ENCODE data around the gene AAGAB. TPM values are rescaled to one million over a fixed set of nuclear protein-coding genes. Genes with fewer than 3 reads are reported as not detected.
A peak's percentile ranks its signal among the peaks of the same experiment; 100 is the strongest.

Gene AAGAB
- total and polyA plus RNA-seq, 9 donors, result 7.8 to 37.1 (median 22.8) TPM

GRCh38 chr15:67196222-67196621 lies 58.2 kb downstream of the AAGAB start:
- no peak overlapping the region for H3K4me3 ChIP-seq
- TF ChIP-seq POLR2A (IDR thresholded peaks at IDR 0.05) (no peak), CTCF (IDR thresholded peaks at IDR 0.05) (no peak), EP300 (IDR thresholded peaks at IDR 0.05) (no peak)
- H3K36me3 ChIP-seq, result no peaks in the 10 kb centered on the region
- DNase-seq, result no peak
- intact Hi-C loops (cut with DNase I), result no loop called here
- no peak overlapping the region for H3K27ac ChIP-seq
- no peaks in the 10 kb centered on the region for H3K9me3 ChIP-seq
- H3K27me3 ChIP-seq, result no peaks in the 10 kb centered on the region
- peaks cover 22% of the 10 kb centered on the region for H3K4me1 ChIP-seq (ENCODE audit: insufficient read depth)
- 86 to 89% (median 87%) methylated on average over 6 of the region's 6 CpGs for WGBS, 3 donors

- WGBS, 3 donors, result 93 to 99% (median 95%) methylated on average over 3 of the region's 3 CpGs
- peaks cover 21% of the 10 kb centered on the region for H3K4me1 ChIP-seq (ENCODE audit: insufficient read depth)
Measured at GRCh38 chr15:67195305-67195704, 59.2 kb downstream of the AAGAB start.

GRCh38 chr15:67194171-67195114 lies 60.0 kb downstream of the AAGAB start:
- peak overlapping the region; percentile 31 to 36 for H3K27ac ChIP-seq
- 41 to 50% (median 47%) methylated on average over 9 of the region's 9 CpGs for WGBS, 3 donors
- peak; percentile 60 to 77 (median 67) for DNase-seq
- H3K9me3 ChIP-seq, result no peaks in the 10 kb centered on the region
- H3K27me3 ChIP-seq, result no peaks in the 10 kb centered on the region
- peaks cover 22% of the 10 kb centered on the region for H3K4me1 ChIP-seq (ENCODE audit: insufficient read depth)
- intact Hi-C loops (cut with DNase I), result no loop called here
- H3K4me3 ChIP-seq, result no peak overlapping the region
- H3K36me3 ChIP-seq, result no peaks in the 10 kb centered on the region
- TF ChIP-seq POLR2A (IDR thresholded peaks at IDR 0.05) (no peak), EP300 (IDR thresholded peaks at IDR 0.05) (no peak), CTCF (IDR thresholded peaks at IDR 0.05) (no peak)

More at GRCh38 chr15:67195305-67195704, 59.2 kb downstream of the AAGAB start:
- intact Hi-C loops (cut with DNase I), result no loop called here
- no peaks in the 10 kb centered on the region for H3K27me3 ChIP-seq
- H3K9me3 ChIP-seq, result no peaks in the 10 kb centered on the region
- no peak overlapping the region for H3K4me3 ChIP-seq
- TF ChIP-seq EP300 (IDR thresholded peaks at IDR 0.05) (no peak), CTCF (IDR thresholded peaks at IDR 0.05) (no peak), POLR2A (IDR thresholded peaks at IDR 0.05) (no peak)
- H3K36me3 ChIP-seq, result no peaks in the 10 kb centered on the region
- peak overlapping the region in 1 of 2 donors; percentile 36 for H3K27ac ChIP-seq
- DNase-seq, result no peak

GRCh38 chr15:67193223-67193990 lies 61.1 kb downstream of the AAGAB start:
- WGBS, 3 donors, result 58 to 69% (median 65%) methylated on average over 12 of the region's 12 CpGs
- TF ChIP-seq CTCF (IDR thresholded peaks at IDR 0.05), result no peak
- no peak for TF ChIP-seq POLR2A (IDR thresholded peaks at IDR 0.05)
- TF ChIP-seq EP300 (IDR thresholded peaks at IDR 0.05), result no peak
- Histone ChIP-seq H3K36me3 (no peaks in the 10 kb centered on the region), H3K4me3 (no peak overlapping the region), H3K4me1 (ENCODE audit: insufficient read depth) (peaks cover 23% of the 10 kb centered on the region), H3K27ac (peak overlapping the region in 1 of 2 donors; percentile 36), H3K9me3 (no peaks in the 10 kb centered on the region), H3K27me3 (no peaks in the 10 kb centered on the region)
- intact Hi-C loops (cut with DNase I), result no loop called here
- peak in 1 of 5 donors; percentile 44 for DNase-seq
